ENCODE data around the gene NPIPB6.

NPIPB6 gene

GRCh38 chr16:28294201-28294600 is 69.1 kb downstream of the NPIPB6 start:
- Histone ChIP-seq H3K27me3 (ENCODE audit: insufficient read depth, low read length) (no peaks in the 10 kb centered on the region), H3K9me3 (ENCODE audit: insufficient read depth, low read depth, low read length) (no peaks in the 10 kb centered on the region), H3K27ac (ENCODE audit: low read length) (peak overlapping the region; percentile 84), H3K36me3 (ENCODE audit: insufficient read depth, low read depth, low read length) (peaks cover 24% of the 10 kb centered on the region; the same call in 1 of the 2 replicates), H3K4me3 (ENCODE audit: low read length) (peak overlapping the region; percentile 82), H3K9ac (ENCODE audit: low read depth, low read length) (peak overlapping the region; percentile 93; the same call in 1 of the 2 replicates), H3K4me1 (ENCODE audit: insufficient read depth, low read length) (peaks cover 23% of the 10 kb centered on the region; the same call in 1 of the 2 replicates)

GRCh38 chr16:28293601-28293960 is 69.7 kb downstream of the NPIPB6 start:
- peak overlapping the region; percentile 84 for H3K27ac ChIP-seq (ENCODE audit: low read length)
- peak overlapping the region; percentile 82 for H3K4me3 ChIP-seq (ENCODE audit: low read length)
- H3K9me3 ChIP-seq (ENCODE audit: insufficient read depth, low read depth, low read length) = no peaks in the 10 kb centered on the region
- peaks cover 23% of the 10 kb centered on the region; the same call in 1 of the 2 replicates for H3K4me1 ChIP-seq (ENCODE audit: insufficient read depth, low read length)
- H3K36me3 ChIP-seq (ENCODE audit: insufficient read depth, low read depth, low read length) = peaks cover 19% of the 10 kb centered on the region; the same call in 1 of the 2 replicates
- no peaks in the 10 kb centered on the region for H3K27me3 ChIP-seq (ENCODE audit: insufficient read depth, low read length)
- H3K9ac ChIP-seq (ENCODE audit: low read depth, low read length) = peak overlapping the region; percentile 93; the same call in 1 of the 2 replicates

- peak overlapping the region; percentile 93 for H3K9ac ChIP-seq (ENCODE audit: low read depth, low read length)
- H3K27ac ChIP-seq (ENCODE audit: low read length) = peak overlapping the region; percentile 84
- peaks cover 19% of the 10 kb centered on the region; the same call in 1 of the 2 replicates for H3K36me3 ChIP-seq (ENCODE audit: insufficient read depth, low read depth, low read length)
- peaks cover 19% of the 10 kb centered on the region; the same call in 1 of the 2 replicates for H3K4me1 ChIP-seq (ENCODE audit: insufficient read depth, low read length)
- peak overlapping the region; percentile 82 for H3K4me3 ChIP-seq (ENCODE audit: low read length)
- no peaks in the 10 kb centered on the region for H3K9me3 ChIP-seq (ENCODE audit: insufficient read depth, low read depth, low read length)
- H3K27me3 ChIP-seq (ENCODE audit: insufficient read depth, low read length) = no peaks in the 10 kb centered on the region
These were observed 70.3 kb downstream of the NPIPB6 start for GRCh38 chr16:28292731-28293600.

Data from iPS-20b (cell line).